GM19438 (cell line): ENCODE measurements around the gene SLCO3A1.

Source experiments
- ATAC-seq: cut with Tn5 transposase; IDR thresholded peaks from one replicate; pipeline ENCODE4 v1.9.1; 2021; ENCODE audit warnings: low read depth; ENCODE audit not compliant: unreplicated experiment

Gene SLCO3A1

DNA sequence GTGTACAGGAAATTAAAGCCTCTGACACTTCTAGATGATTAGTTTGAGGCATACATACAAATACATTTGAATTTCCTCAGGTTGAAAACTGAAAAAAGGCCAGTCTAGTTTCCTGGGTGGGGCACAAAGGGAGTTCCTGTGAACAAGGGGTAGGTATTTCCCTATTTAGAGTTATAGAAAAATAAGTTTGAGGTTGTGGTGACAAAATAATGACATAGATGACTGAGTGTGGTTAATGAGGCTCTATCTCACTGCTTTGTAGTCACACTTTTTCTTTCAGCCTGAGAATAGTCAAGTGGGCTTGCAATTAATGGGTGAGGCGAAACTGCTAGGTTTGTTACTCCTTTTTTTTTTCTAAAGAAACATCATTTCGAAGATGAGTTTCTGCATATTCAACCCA is 4.3 kb downstream of the SLCO3A1 start:
- peak; percentile 40 for ATAC-seq

DNA sequence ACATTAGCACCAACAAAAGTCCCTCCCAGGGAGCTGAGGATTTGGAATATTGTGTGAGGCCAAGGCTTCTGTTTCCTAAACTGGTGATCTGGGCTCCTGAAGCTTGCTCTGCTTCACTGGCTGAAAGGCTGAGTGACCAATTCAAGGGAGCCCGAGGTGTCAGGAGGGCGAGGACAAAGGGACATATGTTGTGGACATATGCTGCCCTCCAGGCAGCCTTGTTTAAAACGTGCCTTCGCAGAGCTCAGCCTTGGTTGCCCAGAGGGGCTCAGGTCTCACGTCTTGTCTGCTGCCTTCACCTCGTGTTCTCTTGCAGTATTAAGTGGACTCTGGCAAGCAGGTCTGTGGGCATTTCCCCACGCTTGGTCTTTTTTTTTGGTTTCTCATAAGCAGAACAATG is 7.0 kb downstream of the SLCO3A1 start:
- ATAC-seq = no peak

DNA sequence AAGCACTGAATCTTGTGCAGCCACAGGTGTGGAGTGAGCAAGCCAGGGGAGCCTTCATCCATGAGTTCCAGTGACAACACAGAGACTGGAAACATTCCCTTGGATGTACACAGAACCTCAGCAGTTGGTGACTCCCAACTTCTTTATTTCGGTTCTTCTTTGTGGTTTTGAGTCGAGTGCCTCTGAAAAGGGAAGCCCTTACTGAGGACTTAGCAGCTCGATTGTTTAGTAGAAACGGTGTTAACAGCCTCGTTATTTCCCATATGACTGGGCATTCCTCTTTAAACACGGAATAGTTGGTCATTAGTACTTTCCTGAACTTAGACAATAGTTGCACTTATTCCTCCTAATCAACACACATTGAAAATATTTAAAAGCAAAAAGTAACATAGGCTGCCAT is 7.7 kb downstream of the SLCO3A1 start:
- no peak for ATAC-seq

DNA sequence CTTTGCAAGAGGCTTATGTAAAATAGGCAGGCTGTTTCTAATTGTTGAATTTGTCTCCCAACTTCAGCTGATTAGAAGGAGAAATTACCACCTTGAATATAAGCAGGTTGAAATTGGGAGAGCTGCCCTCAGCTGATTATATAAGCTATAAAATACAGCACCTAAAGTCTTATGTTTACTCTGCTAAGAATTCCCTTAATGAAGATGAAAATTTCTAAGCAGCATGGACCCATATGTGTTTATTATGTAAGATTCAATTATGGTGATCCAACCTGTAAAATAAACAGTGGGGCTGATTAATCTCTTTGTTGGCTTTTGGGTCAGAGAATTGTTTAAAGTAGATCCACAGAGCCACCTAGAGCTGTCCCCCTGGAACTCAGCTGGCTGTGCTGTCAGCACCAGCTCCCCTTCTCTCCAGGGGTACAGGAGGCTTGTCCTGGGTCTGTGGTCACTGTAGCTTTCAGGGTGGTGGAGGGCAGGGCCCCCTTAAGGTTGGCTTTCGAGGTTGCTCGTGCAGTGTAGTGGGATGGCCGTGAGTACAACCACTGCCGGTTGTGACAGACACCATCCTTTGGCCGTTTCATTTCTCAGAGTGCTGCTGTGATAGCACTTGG is 9.5 kb downstream of the SLCO3A1 start:
- no peak for ATAC-seq

DNA sequence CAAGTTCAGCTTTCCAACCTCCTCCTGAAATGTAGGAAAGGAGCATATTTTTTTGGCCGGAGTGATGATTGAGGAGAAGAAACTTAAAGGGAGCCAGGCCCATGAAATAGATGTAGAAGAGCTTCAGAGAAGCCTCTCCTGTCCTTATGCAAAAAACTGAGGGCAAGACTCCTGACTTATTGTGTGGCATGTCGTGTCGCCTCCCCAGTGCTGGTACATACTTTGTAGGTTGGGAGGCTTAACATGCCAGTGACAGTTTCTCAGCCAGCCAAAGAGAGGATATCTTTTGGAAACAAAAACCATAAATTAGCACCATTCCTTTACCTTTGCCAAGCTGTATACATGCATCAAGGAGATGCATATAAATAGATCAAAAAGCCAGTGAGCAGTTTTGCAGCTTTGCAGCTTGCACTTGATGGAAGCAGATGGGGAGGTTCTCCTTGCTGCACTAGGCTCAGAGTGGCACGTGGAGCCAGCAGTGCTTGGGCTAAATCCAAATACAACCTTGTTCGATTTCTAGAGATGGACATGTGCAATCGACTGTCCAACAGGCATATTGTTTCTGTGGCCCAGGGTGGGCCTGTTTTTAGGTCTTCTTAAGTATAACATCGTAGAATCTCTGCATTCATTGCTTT is 10.2 kb downstream of the SLCO3A1 start:
- ATAC-seq = no peak

DNA sequence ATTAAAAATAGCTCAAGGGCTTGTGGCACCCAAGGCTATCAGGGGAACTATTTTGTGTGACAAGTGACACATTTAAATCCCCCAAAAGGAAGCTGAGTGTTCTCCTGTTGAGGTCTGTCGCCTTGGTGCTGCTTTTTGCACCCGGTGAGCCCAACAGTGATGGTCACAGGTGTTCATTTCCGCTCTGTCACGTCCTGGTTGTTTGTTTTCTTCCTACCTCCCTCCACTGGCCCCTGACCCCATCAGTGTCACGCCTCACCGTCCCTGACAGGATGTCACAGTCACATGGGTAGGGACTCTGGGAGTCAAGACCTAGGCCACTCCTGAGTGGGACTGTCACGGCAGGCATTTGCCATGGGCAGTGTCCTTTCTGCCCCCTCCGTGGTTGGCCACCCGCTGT is 11.2 kb downstream of the SLCO3A1 start:
- ATAC-seq = no peak

DNA sequence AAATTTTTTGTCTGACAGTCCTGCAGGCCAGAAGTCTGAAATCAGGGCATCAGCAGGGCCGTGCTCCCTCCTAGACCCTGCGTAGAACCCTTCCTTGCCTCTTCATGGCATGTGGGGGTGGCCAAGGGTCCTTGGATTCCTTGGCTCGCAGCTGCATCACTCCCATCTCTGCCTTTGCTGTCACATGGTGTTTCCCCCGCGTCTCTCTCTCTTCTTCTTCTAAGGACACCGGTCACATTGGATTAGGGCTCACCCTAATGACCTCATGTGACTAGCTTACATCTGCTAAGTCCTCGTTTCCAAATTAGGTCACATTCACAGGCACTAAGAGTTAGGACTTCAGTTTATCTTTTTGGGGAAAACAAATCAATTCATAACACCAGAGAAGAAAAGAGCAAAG is 12.0 kb downstream of the SLCO3A1 start:
- ATAC-seq = no peak

DNA sequence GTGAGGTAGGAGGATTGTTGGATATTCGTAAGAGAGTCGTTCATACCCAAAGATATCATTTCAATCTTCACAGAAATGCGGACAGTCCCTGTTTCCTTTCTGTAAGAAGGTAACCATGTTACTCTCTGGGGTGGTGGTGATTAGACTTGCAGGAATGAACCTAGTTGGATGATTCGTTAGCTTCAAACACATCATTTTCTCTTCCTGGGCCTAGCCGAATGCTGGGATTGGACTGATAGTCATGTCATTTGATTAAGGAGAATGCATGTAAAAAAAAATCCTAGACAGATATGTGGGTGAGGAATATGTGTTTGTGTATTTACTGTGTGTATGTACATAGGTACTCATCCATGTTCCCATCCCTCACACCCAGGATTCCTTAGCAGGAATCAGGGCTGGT is 12.4 kb downstream of the SLCO3A1 start:
- no peak for ATAC-seq

DNA sequence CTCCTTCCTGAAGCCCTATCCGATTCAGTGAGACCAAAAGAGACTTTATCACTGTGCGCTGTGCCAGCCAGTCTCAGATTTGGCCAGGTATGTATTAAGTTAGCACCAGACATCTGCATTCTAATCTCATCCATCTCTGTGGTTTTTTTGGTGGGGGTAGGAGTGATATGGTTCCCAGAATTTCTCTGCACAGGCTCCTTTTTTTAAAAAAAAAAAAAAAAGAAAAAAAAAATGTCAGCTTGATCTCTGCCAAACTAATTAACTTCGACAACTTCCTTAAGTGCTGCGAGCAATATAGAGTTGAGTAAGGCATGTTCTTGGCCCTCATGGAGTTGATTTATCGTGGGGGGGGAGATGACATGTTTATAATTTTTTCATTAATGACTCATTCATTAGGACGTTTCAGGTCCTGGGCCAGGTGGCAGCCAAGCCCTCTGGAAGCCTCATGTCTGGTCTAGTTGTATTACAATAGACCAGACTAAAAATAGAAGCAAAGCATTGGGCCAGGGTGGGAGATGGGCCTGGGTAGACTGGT is 12.9 kb downstream of the SLCO3A1 start:
- no peak for ATAC-seq

DNA sequence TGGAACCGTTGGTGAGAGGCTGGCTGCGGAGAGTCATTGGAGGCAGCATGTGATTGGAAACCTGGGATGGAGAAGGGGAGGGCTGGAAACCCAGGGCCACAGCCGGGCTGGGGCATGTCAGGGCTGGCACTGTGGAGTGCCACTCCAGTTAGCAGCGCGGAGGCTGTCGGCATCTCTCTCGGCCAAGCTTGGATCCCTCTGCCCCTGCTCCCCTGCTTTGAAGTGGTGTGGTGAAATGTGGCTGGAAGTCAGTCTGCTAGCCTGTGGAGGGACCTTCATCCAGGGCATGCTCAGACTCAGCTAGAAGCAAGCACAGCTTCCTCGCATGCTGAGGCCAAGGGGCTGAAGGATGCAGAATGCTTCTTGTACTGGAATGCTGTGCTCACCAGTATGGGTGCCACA is 13.5 kb downstream of the SLCO3A1 start:
- ATAC-seq = no peak

DNA sequence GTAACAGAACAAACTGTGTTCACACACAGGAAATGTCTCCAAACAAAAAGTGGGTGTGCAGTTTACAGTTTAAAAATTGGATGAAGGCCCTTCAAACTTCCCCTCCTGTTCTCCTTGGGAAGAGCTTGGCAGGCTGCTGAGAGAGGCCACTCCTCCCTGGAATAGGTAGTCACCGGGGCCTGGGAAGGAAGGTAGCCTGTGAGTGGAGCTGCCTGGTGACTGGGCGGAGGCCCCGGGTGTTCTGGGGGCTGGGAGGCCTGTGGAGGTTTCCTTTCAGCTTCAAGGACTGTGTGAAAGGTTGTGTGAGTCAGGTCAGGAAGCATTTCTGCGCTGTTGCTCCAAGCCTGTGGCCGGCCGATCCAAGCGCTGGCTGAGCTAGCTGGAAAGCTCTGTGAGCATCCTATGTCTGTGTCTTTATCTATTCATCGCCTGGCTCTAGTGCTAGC is 14.1 kb downstream of the SLCO3A1 start:
- ATAC-seq = no peak

DNA sequence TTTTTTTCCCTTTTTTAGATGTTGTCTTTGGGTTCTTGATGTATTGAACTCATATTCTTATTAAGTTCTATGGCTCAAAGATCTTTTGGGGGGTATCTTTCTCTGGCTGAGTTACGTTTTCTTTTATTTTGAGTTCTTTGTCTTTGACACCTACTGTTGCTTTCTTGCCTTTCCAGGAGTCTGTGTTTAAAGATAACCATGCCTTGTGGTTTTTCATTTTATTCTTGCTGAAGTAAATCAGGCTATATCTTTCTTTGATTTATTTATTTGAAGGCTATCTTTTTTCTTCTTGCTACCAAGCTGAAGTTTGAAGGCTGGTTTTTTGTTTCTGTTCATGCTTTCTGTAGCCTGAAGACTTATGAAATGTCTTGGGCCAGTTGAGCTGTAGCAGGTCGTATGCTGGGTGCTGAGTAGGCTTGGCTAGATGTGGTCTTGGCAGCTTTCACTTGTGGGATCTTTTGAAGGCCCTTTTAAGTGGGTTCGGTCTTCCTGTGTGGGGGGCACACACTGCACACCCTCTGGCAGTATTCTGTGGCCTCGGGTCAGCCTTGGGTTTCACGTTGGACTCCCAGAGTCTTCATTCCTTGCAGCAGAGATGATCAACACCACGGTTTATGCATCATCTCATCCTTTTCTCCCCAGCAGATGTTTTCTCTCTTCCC is 17.5 kb downstream of the SLCO3A1 start:
- no peak for ATAC-seq

DNA sequence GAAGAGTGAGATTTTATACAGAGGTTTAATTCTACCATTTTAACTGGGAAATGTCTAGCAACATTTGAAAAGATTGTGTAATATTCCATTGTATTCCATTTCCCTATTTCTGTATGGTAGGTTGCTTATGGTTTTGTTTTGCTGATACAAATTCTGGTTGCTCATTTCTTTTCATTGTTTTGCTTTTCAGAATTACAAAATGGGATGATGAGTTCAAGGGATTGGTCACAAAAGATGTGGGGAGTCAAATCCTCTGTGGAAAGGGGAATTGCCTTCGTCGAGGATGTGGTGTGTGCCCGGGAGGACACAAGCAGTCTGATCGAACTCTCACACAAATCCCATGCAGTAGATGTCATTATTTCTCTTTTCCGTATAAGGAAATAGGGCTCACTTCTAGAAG is 18.3 kb downstream of the SLCO3A1 start:
- ATAC-seq = no peak

DNA sequence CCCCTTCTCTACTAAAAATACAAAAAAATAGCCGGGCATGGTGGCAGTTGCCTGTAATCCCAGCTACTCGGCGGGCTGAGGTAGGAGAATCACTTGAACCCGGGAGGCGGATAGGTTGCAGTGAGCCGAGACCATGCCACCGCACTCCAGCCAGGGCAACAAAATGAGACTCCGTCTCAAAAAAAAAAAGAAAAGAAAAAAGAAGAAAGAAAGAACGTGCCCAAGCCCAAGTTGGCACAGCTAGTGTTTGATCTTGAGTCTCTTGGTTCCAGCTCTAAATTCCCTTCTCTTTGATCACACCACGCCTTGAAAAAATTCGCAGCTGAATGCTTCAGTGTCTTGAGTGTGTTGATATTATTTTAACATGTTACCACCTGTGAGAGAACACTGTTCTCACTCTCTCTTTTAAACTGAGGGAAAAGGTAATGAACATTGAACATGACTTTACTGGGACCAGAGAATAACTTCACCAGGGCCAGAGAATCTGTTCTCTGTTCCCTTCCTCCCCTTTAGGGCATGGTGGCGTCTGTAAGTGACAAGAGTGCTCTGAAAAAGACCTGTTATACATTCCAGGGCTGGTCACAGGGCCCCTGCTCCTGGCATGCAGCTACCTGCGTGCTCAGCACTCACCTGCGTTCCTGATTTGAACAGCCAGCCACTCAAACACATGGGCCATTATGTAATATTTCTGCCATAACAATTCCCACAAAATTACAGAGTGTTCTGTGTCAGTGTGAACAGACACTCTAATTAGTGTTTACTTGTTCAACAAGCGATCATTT is 19.0 kb downstream of the SLCO3A1 start:
- no peak for ATAC-seq

DNA sequence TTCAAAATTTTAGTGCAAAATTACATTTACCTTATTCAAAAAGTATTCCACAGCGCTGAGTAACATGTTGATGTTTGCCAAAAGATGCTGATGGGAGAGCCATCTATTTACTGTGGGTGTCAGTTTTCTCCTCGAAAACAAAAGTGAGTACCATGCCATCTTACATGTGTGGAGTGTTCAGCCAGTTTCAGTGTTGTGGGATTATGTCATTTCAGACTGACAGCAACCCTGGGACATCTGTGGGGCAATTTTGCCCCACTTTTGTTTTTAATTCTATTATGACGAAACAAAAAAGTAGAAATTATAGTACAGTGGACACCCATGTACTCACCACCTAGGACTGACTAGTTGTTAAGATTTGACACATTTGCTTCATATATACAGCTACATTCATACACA is 19.6 kb downstream of the SLCO3A1 start:
- ATAC-seq = no peak

DNA sequence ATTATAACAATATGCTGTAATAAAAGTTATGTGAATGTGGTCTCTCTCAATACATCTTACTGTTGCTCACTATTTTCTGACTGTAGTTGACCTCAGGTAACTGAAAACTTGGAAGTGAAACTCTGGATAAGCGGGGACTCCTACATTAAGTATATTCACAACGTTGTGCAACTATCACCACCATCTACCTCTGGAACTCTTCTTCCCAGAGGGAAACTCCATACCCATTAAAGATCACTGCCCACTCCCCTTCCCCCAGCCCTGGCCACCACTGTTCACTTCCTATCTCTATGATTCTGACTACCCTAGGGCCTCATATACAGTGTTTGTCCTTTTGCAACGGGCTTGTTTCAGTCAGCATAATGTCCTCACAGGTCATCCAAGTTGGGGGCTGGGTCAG is 20.7 kb downstream of the SLCO3A1 start:
- no peak for ATAC-seq

DNA sequence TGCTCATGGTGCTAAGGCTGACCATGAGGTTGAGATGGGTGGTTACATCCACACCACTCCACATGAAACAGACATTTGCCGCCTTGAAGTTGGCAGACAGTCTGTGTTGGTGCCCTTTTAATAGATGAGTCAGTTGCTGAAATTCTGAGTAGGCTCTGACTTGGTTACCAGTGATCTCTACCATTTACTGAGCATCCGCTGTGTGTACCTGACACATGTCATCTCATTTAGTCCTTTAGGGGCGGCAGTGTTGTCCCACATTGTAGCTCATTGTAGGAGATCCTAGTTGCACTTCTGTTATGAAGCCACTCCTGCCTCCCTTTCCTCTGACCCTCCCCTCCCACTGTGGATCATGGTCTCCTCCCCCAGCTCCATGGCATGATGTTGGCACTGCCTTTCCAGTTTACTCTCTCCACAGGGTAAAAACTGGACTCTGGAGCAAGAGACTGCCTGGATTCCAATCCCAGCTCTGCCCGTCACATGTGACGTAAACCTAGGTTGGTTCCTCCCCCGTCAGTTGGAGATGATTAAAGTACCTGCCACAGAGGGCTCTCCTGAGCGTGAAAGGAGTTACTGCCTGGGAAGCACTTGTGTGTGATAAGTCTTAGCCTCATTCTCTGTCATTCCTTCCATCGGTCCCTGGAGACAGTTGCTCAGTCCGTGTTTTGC is 21.6 kb downstream of the SLCO3A1 start:
- no peak for ATAC-seq

DNA sequence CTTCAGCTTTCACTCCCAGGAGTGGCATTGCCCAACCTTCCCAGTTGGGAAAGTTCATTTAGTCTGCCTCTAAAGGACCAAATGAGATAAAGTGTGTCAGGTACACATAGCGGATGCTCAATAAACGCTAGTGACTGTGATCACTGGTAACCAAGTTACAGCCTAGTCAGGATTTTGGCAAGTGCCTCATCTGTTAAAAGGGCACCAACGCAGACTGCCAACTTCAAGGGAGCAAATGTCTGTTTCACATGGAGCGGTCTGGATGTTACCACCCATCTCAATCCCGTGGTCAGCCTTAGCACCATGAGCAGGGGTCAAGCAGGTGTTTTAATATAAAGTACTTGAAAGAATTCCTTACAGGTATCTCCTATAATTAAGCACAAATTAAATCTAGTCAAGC is 22.7 kb downstream of the SLCO3A1 start:
- no peak for ATAC-seq

DNA sequence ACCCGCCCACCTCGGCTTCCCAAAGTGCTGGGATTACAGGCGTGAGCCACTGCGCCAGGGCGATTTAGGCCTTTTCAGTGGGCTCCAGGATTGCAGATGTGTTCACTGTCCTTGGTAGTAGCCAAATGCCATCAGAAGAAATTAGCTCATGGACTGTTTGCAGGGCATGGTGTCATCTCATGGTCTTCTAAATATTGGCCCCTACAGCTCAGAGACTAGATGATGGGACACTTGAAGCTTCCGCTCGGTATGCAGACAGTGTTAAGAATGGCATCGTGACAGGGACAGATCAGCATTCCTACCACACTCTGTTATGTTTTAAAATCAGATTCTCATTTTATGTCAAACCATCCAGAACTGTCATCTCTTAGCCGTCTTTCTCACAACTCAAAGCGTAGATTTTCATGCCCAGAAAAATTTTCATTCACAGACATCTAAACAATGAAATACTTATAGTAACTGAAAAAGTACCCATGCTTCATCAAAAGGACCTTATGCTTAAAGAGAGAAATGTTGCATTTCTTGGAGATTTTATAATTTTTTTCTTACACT is 24.9 kb downstream of the SLCO3A1 start:
- no peak for ATAC-seq

DNA sequence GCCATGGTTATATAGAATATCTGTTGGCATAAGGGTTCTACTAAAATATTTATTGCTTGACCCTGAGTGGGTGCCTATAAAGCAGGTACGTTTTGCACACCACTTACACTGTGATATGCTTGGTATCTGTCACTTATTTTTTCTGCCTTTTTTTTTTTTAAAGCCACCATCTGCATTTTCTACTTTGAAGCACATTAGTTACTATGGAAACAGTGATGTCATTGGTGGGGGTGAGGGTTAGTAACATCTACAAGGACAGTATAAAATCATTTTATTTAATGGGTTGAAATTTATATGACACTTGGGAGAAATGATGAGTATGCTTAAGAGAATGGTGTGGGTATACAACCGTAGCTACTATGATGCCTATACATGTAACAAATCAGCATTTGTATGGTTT is 25.6 kb downstream of the SLCO3A1 start:
- no peak for ATAC-seq
